ENCODE measurements around the gene ZNF837. TPM values are rescaled to one million over a fixed set of nuclear protein-coding genes. Genes with fewer than 3 reads are reported as not detected.
A peak's percentile ranks its signal among the peaks of the same experiment; 100 is the strongest.

The ZNF837 gene
- total RNA-seq, 1 donor from 2014 or later: 1.2 TPM

DNA sequence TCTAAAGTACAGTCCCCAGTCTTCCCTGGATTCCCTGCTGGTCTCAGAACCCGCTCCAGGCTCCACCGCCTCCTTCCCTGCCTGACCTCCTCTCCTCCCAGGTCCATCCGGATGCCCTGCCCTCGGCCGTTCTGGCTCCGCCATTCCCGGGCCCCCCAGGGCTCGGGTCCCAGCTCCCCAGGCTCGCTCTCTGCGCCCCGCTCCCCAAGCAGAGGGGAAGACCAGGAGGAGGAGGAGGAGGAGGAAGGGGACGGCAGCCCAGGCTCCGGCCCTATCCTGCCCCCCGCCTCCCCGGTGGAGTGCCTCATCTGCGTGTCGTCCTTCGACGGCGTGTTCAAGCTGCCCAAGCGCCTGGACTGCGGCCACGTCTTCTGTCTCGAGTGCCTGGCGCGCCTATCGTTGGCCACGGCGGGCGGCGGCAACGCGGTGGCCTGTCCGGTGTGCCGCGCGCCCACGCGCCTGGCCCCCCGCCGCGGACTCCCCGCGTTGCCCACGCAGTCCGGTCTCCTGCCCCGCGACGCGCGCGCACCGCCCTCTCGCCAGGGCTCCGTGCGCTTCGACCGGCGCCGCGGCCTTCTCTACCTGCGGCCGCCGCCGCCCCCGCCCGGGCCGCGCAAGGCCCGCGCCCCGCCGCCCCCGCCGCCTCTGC lies 15.3 kb upstream of the ZNF837 start:
- no peaks in the 10 kb centered on the region for H3K27me3 ChIP-seq
- TF ChIP-seq POLR2A (IDR thresholded peaks at IDR 0.05) (no peak), POLR2AphosphoS5 (IDR thresholded peaks at IDR 0.05; ENCODE audit: insufficient read depth in 1 of 2, low read depth in 1 of 2) (no peak)
- TF ChIP-seq, protein P1, sequence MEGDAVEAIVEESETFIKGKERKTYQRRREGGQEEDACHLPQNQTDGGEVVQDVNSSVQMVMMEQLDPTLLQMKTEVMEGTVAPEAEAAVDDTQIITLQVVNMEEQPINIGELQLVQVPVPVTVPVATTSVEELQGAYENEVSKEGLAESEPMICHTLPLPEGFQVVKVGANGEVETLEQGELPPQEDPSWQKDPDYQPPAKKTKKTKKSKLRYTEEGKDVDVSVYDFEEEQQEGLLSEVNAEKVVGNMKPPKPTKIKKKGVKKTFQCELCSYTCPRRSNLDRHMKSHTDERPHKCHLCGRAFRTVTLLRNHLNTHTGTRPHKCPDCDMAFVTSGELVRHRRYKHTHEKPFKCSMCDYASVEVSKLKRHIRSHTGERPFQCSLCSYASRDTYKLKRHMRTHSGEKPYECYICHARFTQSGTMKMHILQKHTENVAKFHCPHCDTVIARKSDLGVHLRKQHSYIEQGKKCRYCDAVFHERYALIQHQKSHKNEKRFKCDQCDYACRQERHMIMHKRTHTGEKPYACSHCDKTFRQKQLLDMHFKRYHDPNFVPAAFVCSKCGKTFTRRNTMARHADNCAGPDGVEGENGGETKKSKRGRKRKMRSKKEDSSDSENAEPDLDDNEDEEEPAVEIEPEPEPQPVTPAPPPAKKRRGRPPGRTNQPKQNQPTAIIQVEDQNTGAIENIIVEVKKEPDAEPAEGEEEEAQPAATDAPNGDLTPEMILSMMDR (IDR thresholded peaks at IDR 0.05): no peak
- peaks cover 3 to 36% of the 10 kb centered on the region in 2 donors for H3K36me3 ChIP-seq
- DNase-seq (ENCODE audit: extremely low spot score in 2 of 2): no peak
- H3K4me3 ChIP-seq: peak overlapping the region; percentile 26 to 39
- peaks cover 27% of the 10 kb centered on the region for H3K4me1 ChIP-seq
- no peaks in the 10 kb centered on the region for H3K9me3 ChIP-seq
- intact Hi-C loops (cut with DNase I): no loop called here
- peak overlapping the region; percentile 57 for H3K27ac ChIP-seq

DNA sequence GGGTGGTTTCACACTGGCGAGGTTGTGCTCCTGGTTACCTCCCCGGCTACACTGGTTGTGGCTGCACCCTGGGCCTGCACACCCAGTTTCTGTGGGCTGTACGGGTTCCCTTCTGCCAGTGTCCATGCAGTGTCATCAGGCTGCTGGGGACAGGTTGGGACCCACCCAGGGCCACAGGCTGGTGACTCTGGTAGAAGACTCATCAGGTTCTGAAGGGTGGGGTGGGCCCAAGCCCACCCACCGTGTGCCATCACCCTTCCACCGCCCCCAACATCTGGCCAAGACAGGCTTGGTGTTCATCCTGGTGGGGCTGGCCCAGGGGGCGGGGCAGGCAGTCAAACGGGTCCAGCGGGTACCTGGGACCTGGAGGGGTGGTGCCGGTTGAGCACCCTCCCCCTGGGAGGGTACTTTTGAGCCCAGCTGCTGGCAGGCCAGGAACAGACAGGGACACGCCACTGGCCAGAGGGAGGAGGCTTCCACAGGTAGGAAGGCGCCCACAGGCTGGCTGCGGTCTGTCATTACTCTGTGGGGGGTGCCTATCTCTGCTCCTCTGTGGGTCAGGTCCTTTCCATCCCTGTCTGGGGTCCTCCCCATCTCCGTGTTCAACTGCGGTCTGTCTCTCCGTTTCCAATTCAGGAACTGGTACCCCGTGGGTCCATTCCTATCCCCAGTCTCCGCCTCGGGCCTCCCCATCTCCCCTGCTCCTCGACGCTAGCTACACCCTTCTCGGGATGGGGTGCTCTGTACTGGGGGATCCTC lies 14.6 kb upstream of the ZNF837 start, which contains the start of gene RNF225:
Gene RNF225, plus strand, starts transcription at position 437 of the 759 bp plus-strand sequence. CDS start 434 bp downstream, outside the sequence.
- H3K4me1 ChIP-seq: peaks cover 28% of the 10 kb centered on the region
- DNase-seq (ENCODE audit: extremely low spot score in 2 of 2): no peak
- no peaks in the 10 kb centered on the region for H3K9me3 ChIP-seq
- peak within 1 kb of the TSS; percentile 26 to 39 for H3K4me3 ChIP-seq
- TF ChIP-seq POLR2AphosphoS5 (IDR thresholded peaks at IDR 0.05; ENCODE audit: insufficient read depth in 1 of 2, low read depth in 1 of 2) (peak in 1 of 2 donors; percentile 60), POLR2A (IDR thresholded peaks at IDR 0.05) (no peak)
- TF ChIP-seq, protein P1 (IDR thresholded peaks at IDR 0.05): no peak
- intact Hi-C loops (cut with DNase I): no loop called here
- peak within 1 kb of the TSS; percentile 57 for H3K27ac ChIP-seq
- peaks cover 3 to 43% of the 10 kb centered on the region in 2 donors for H3K36me3 ChIP-seq
- no peaks in the 10 kb centered on the region for H3K27me3 ChIP-seq

DNA sequence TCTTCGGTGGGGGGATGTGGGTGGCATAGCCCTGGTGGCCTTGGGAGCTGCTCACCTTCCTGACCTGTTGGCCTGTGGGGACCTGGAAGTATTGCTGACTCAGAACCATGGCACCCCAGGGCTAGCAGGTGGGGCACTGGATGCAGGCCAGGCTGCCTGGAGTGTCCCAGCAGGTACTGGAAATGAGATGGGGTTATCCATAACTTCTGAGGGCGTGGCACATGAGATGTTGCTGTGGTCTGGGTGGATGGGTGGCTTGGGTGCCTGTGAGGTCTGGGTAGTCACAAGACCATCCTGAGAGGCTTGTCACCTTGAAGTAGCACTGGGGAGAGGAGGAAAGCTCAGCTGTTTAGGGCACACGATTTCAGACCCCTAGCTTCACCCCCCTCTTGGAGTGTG lies 14.0 kb upstream of the ZNF837 start:
- Histone ChIP-seq H3K4me3 (no peak overlapping the region), H3K27ac (peak overlapping the region; percentile 36), H3K36me3 (peaks cover 3 to 44% of the 10 kb centered on the region in 2 donors), H3K9me3 (no peaks in the 10 kb centered on the region), H3K4me1 (peaks cover 27% of the 10 kb centered on the region), H3K27me3 (no peaks in the 10 kb centered on the region)
- TF ChIP-seq POLR2A (IDR thresholded peaks at IDR 0.05) (no peak), POLR2AphosphoS5 (IDR thresholded peaks at IDR 0.05; ENCODE audit: insufficient read depth in 1 of 2, low read depth in 1 of 2) (no peak)
- TF ChIP-seq, protein P1 (IDR thresholded peaks at IDR 0.05): no peak
- no peak for DNase-seq (ENCODE audit: extremely low spot score in 2 of 2)
- intact Hi-C loops (cut with DNase I): no loop called here

DNA sequence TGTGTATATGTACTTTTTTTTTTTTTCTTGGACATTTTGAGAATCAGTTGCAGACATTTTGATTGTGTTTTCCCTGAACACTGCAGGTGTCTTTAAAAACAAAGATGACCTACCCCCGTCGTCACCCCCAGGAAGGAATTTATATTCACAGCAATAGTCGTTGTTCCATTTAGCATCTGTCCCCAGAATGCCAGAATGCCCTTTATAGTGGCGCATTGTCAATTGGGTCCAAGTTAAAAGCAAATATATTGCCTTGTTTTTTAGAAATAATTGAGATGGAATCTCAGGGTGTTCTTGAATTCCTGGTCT lies 12.8 kb upstream of the ZNF837 start:
- H3K27ac ChIP-seq: no peak overlapping the region
- no peak for TF ChIP-seq POLR2A (IDR thresholded peaks at IDR 0.05)
- no peak for TF ChIP-seq POLR2AphosphoS5 (IDR thresholded peaks at IDR 0.05; ENCODE audit: insufficient read depth in 1 of 2, low read depth in 1 of 2)
- TF ChIP-seq, protein P1 (IDR thresholded peaks at IDR 0.05): no peak
- intact Hi-C loops (cut with DNase I): no loop called here
- no peaks in the 10 kb centered on the region for H3K27me3 ChIP-seq
- H3K36me3 ChIP-seq: peaks cover 3 to 53% of the 10 kb centered on the region in 2 donors
- H3K4me1 ChIP-seq: peaks cover 27% of the 10 kb centered on the region
- no peaks in the 10 kb centered on the region for H3K9me3 ChIP-seq
- no peak for DNase-seq (ENCODE audit: extremely low spot score in 2 of 2)
- no peak overlapping the region for H3K4me3 ChIP-seq
